B cell (primary cell): ENCODE measurements around the gene SCN8A. TPM values are rescaled to one million over a fixed set of nuclear protein-coding genes. Genes with fewer than 3 reads are reported as not detected.

ENCODE experiments used
- ATAC-seq: fragments of 200-7000 bp; cut with Tn5 transposase; one replicate; pipeline ENCODE4 v1.10.0; 2021; ENCODE audit warnings: low read depth, mild to moderate bottlenecking, moderate number of reproducible peaks, moderate library complexity
- CTCF ChIA-PET: fragments of 350-600 bp; sonication (Branson Sonifier 250); formaldehyde crosslinking; loops from one replicate; lab custom pipeline; 2021; ENCODE audit warnings: antibody characterized with exemption, inconsistent platforms; lab: Charles Lee
- POLR2A ChIA-PET: fragments of 350-600 bp; sonication (Branson Sonifier 250); formaldehyde crosslinking; loops from one replicate; lab custom pipeline; 2021; ENCODE audit warnings: antibody characterized with exemption; lab: Charles Lee
- DNase-seq: peaks from one replicate; pipeline ENCODE4 v3.0.0; 2013
- H2AFZ ChIP-seq: 2 replicates; pipeline ENCODE4 v1.6.1; 2012; ENCODE audit warnings: mild to moderate bottlenecking, low read depth, low read length; ENCODE audit not compliant: insufficient read depth, poor library complexity, severe bottlenecking
- H3K27ac ChIP-seq, 2 donors: 1 replicate in 1 of 2; 2 replicates in 1 of 2; pipeline ENCODE4 v1.5.1; 2012 to 2013; ENCODE audit warnings: low read length in 2 of 2, mild to moderate bottlenecking in 2 of 2, moderate library complexity in 1 of 2
- H3K27me3 ChIP-seq, 4 experiments: fragments of 200-600 bp in 1 of 4; sonication (generic) in 1 of 4; replicated peaks in 1 of 4; 1 replicate in 2 of 4; 2 replicates in 2 of 4; pipeline versions ENCODE4 v1.6.1 to v1.7.0; 2013 to 2016; ENCODE audit warnings: low read length in 3 of 4, mild to moderate bottlenecking in 2 of 4, mixed read lengths in 1 of 4, moderate library complexity in 1 of 4; ENCODE audit not compliant: insufficient read depth in 4 of 4, control insufficient read depth in 3 of 4; ENCODE audit errors: control extremely low read depth in 1 of 4
- H3K36me3 ChIP-seq, 2 experiments: replicated peaks in 1 of 2; 1 replicate in 1 of 2; 2 replicates in 1 of 2; pipeline versions ENCODE4 v1.6.1 to v1.7.1; 2013; ENCODE audit warnings: low read length in 1 of 2; ENCODE audit not compliant: insufficient read depth in 2 of 2, control insufficient read depth in 1 of 2; ENCODE audit errors: control extremely low read depth in 1 of 2, extremely low read depth in 1 of 2
- H3K4me1 ChIP-seq, 2 donors: fragments of 200-600 bp in 1 of 2; sonication (generic) in 1 of 2; 1 replicate in 1 of 2; 2 replicates in 1 of 2; pipeline versions ENCODE4 v1.5.1 to v1.6.1; 2013 to 2017; ENCODE audit warnings: low read length in 2 of 2; ENCODE audit not compliant: control insufficient read depth in 2 of 2, insufficient read depth in 2 of 2
- H3K4me2 ChIP-seq: replicated peaks from 2 replicates; pipeline ENCODE3; 2012; ENCODE audit warnings: mild to moderate bottlenecking, low read depth, low read length; ENCODE audit not compliant: poor library complexity, severe bottlenecking
- H3K4me3 ChIP-seq, 5 experiments: fragments of 200-600 bp in 1 of 5; sonication (generic) in 1 of 5; 1 replicate in 3 of 5; 2 replicates in 2 of 5; pipeline versions ENCODE4 v1.5.1 to v1.7.0; 2011 to 2016; ENCODE audit warnings: low read length in 4 of 5, mild to moderate bottlenecking in 4 of 5, low read depth in 2 of 5, control low read depth in 1 of 5, moderate library complexity in 1 of 5; ENCODE audit not compliant: insufficient read depth in 1 of 5; ENCODE audit errors: control extremely low read depth in 1 of 5, extremely low read depth in 1 of 5
- H3K79me2 ChIP-seq: fragments of 200-600 bp; sonication (generic); one replicate; pipeline ENCODE4 v1.6.0; 2016; ENCODE audit warnings: low read length; ENCODE audit not compliant: control insufficient read depth, insufficient read depth
- H3K9ac ChIP-seq: fragments of 200-600 bp; sonication (generic); 2 replicates; pipeline ENCODE4 v1.6.1; 2017; ENCODE audit warnings: mild to moderate bottlenecking, low read length, moderate library complexity
- H3K9me3 ChIP-seq, 3 donors: one replicate each; pipeline versions ENCODE4 v1.6.1 to v1.7.1; 2013; ENCODE audit warnings: low read length in 2 of 3; ENCODE audit not compliant: control insufficient read depth in 2 of 3, insufficient read depth in 1 of 3; ENCODE audit errors: control extremely low read depth in 1 of 3
- H4K20me1 ChIP-seq: 2 replicates; pipeline ENCODE4 v1.6.0; 2012; ENCODE audit warnings: mild to moderate bottlenecking, low read length; ENCODE audit not compliant: insufficient read depth, control insufficient read depth, poor library complexity, severe bottlenecking
- H3K27ac Mint-ChIP-seq: one replicate; pipeline ENCODE4 v1.8.0; 2021; ENCODE audit warnings: mixed read lengths
- H3K27me3 Mint-ChIP-seq: one replicate; pipeline ENCODE4 v1.8.0; 2021; ENCODE audit warnings: mixed read lengths
- H3K4me1 Mint-ChIP-seq: one replicate; pipeline ENCODE4 v1.8.0; 2021; ENCODE audit warnings: mixed read lengths
- H3K4me3 Mint-ChIP-seq: one replicate; pipeline ENCODE4 v1.8.0; 2021; ENCODE audit warnings: mixed read lengths
- H3K9me3 Mint-ChIP-seq: one replicate; pipeline ENCODE4 v1.8.0; 2022; ENCODE audit warnings: mixed read lengths; ENCODE audit not compliant: insufficient read depth
- EZH2 ChIP-seq: IDR thresholded peaks from 2 replicates; pipeline ENCODE4 v1.6.1; 2012; ENCODE audit warnings: borderline replicate concordance, low read depth, mild to moderate bottlenecking, moderate library complexity, low read length; ENCODE audit not compliant: insufficient read depth, poor library complexity, severe bottlenecking
- WGBS: methylation state at CpG from one replicate; pipeline ENCODE4 v1.1.5; 2013; ENCODE audit warnings: missing lambda C conversion rate; ENCODE audit not compliant: insufficient coverage; 5-methylcytosine and 5-hydroxymethylcytosine counted together
- intact Hi-C: fragments of 100-400 bp; cut with micrococcal nuclease; formaldehyde crosslinking; loops from one replicate; pipeline ENCODE4 v1.10.0; 2022
- polyA plus RNA-seq: library from polyadenylated mRNA; depleted of rRNA; stranded (reverse); fragments of >200 nt; gene quantifications from 2 replicates; pipeline ENCODE4 v1.2.3, GENCODE V29; 2012
- total RNA-seq, 2 donors: library from RNA; stranded (reverse); fragments of 120-200 nt in 1 of 2; gene quantifications; 1 replicate in 1 of 2; 2 replicates in 1 of 2; pipeline versions ENCODE4 v1.2.3 to v1.2.4, GENCODE V29; 2013 to 2022
- TF ChIP-seq, protein P1 (sequence below): fragments of 200-600 bp; IDR thresholded peaks from one replicate; pipeline ENCODE4 v1.8.0; 2022; ENCODE audit warnings: antibody characterized with exemption, mild to moderate bottlenecking

SCN8A gene
- total and polyA plus RNA-seq, 2 donors (not counting 1 experiment from before 2014, with no cell fraction given), result 0.78 to 1.0 TPM

DNA sequence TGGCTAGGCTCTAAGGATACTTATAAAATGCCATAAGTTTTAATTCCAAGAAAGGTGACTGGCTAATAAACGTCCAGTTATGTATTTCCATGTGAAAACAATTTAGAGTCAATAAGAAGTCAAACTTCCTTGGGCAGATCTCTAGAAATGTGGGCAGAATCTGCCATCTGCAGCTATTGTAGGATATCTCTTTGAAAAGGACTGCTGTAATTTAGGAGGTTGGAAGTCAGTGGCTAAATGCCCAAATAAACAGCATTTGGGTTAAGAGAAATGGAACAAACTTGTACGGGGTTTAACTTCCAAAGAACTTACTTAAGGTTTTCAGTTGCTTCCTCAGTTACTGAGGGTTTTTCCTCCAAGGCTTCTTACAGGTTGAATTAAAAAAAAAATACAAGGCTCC is 135.9 kb downstream of the SCN8A start:
- H3K36me3 ChIP-seq, result no peaks in the 10 kb centered on the region
- H3K4me3 Mint-ChIP-seq, result no peak overlapping the region
- no peaks in the 10 kb centered on the region for H3K79me2 ChIP-seq
- WGBS, result 80% methylated on average over 1 of the region's 2 CpGs
- H3K4me2 ChIP-seq, result no peak overlapping the region
- no peaks in the 10 kb centered on the region for H4K20me1 ChIP-seq
- ChIA-PET CTCF (no interaction called here), POLR2A (no interaction called here)
- H3K9ac ChIP-seq, result no peak overlapping the region
- H2AFZ ChIP-seq, result no peak overlapping the region
- peaks cover 3% of the 10 kb centered on the region for H3K4me1 Mint-ChIP-seq
- DNase-seq (no peak), ATAC-seq (no peak)
- H3K4me1 ChIP-seq, result peaks cover 0 to 2% of the 10 kb centered on the region in 2 donors
- H3K9me3 Mint-ChIP-seq, result peaks cover 2% of the 10 kb centered on the region
- intact Hi-C loops, result no loop called here
- peaks cover 0 to 12% (median 7%) of the 10 kb centered on the region in 4 experiments for H3K27me3 ChIP-seq
- no peaks in the 10 kb centered on the region for H3K9me3 ChIP-seq
- peaks cover 29% of the 10 kb centered on the region for H3K27me3 Mint-ChIP-seq
- H3K27ac Mint-ChIP-seq, result no peak overlapping the region
- H3K27ac ChIP-seq, result no peak overlapping the region
- no peak overlapping the region for H3K4me3 ChIP-seq
- TF ChIP-seq, protein P1, sequence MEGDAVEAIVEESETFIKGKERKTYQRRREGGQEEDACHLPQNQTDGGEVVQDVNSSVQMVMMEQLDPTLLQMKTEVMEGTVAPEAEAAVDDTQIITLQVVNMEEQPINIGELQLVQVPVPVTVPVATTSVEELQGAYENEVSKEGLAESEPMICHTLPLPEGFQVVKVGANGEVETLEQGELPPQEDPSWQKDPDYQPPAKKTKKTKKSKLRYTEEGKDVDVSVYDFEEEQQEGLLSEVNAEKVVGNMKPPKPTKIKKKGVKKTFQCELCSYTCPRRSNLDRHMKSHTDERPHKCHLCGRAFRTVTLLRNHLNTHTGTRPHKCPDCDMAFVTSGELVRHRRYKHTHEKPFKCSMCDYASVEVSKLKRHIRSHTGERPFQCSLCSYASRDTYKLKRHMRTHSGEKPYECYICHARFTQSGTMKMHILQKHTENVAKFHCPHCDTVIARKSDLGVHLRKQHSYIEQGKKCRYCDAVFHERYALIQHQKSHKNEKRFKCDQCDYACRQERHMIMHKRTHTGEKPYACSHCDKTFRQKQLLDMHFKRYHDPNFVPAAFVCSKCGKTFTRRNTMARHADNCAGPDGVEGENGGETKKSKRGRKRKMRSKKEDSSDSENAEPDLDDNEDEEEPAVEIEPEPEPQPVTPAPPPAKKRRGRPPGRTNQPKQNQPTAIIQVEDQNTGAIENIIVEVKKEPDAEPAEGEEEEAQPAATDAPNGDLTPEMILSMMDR, result no peak
- TF ChIP-seq EZH2, result no peak

DNA sequence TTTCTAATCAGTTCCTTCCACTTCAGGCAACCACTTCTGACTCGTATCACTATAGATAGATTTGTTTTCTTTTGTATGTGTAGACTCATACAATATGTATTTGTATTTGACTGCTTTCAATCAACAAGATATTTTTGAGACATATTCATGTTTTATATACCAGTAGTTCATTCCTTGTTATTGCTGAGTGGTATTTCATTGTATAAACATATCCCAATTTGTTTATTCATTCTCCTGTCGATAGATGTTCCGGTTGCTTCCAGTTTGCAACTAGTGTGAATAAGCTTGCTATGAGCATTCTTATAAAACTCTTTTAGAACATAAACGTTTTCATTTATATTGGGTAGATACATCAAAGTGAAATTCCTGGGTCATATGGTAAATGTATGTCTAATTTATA is 138.3 kb downstream of the SCN8A start:
- peaks cover 8% of the 10 kb centered on the region for H3K9me3 Mint-ChIP-seq
- no peak overlapping the region for H3K4me3 Mint-ChIP-seq
- intact Hi-C loops, result no loop called here
- CTCF ChIA-PET, result no interaction called here
- Histone ChIP-seq H3K79me2 (no peaks in the 10 kb centered on the region), H3K4me3 (no peak overlapping the region), H3K4me2 (no peak overlapping the region), H3K4me1 (no peaks in the 10 kb centered on the region), H3K36me3 (no peaks in the 10 kb centered on the region), H3K9me3 (peaks cover 0 to 4% (median 4%) of the 10 kb centered on the region in 3 donors), H3K27me3 (peaks cover 0 to 2% (median 0%) of the 10 kb centered on the region in 4 experiments), H3K27ac (no peak overlapping the region), H4K20me1 (no peaks in the 10 kb centered on the region), H3K9ac (no peak overlapping the region), H2AFZ (no peak overlapping the region)
- ATAC-seq (no peak), DNase-seq (no peak)
- no peak for TF ChIP-seq EZH2
- TF ChIP-seq, protein P1, result no peak
- POLR2A ChIA-PET, result no interaction called here
- H3K27ac Mint-ChIP-seq, result no peak overlapping the region
- no CpG with 5 or more reads among the region's 4 CpGs for WGBS
- peaks cover 28% of the 10 kb centered on the region for H3K27me3 Mint-ChIP-seq
- no peaks in the 10 kb centered on the region for H3K4me1 Mint-ChIP-seq
